Breast epithelium (tissue), 3 donors: ENCODE measurements around the gene DUS4L.

ENCODE experiments used
- CTCF ChIP-seq, 3 donors: fragments of 450-650 bp; IDR thresholded peaks; one replicate each; pipeline ENCODE4 v1.5.1; 2016 to 2017; ENCODE audit warnings: antibody characterized with exemption in 3 of 3, mild to moderate bottlenecking in 3 of 3, moderate library complexity in 3 of 3
- POLR2AphosphoS5 ChIP-seq, 3 donors: sonication (generic); formaldehyde crosslinking; IDR thresholded peaks; one replicate each; pipeline ENCODE4 v1.6.1; 2017; ENCODE audit warnings: antibody characterized with exemption in 3 of 3

DNA sequence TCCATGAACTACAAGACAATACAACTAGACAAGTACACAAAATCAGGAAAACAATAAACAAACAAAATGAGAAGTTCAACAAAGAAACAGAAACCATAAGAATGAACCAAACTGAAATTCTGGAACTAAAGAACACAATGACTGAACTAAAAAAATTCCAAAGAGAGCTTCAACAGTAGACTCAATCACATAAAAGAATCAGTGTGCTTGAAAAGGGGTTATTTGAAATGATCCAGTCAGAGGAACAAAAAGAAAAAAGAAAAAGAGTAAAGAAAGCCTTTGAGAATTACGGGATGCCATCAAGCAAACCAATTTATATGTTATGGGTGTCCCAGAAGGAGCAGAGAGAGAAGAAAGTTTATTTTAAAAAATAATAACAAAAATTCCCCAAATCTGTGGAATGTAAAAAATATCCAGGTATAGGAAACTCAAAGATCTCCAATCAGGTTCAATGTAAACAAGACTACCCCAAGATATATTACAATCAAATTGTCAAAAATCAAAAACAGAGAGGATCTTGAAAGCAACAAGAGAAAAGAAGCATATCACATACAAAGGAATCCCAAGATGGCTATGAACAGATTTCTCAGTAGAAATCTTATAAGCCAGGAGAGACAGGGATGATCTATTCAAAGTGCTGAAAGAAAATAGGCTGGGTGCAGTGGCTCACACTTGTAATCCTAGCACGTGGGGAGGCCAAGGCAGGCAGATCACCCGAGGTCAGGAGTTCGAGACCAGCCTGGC lies 18.8 kb upstream of the DUS4L start:
- no peak for TF ChIP-seq CTCF (IDR thresholded peaks at IDR 0.05)
- no peak for TF ChIP-seq POLR2AphosphoS5 (IDR thresholded peaks at IDR 0.05)
